Measurements from ENCODE around the gene KIF11.
"Not testable (repeated sequence)": the region's sequence is repeated elsewhere in the genome, so short reads cannot be mapped to it uniquely, and the experiment has no call there.

The KIF11 gene

DNA sequence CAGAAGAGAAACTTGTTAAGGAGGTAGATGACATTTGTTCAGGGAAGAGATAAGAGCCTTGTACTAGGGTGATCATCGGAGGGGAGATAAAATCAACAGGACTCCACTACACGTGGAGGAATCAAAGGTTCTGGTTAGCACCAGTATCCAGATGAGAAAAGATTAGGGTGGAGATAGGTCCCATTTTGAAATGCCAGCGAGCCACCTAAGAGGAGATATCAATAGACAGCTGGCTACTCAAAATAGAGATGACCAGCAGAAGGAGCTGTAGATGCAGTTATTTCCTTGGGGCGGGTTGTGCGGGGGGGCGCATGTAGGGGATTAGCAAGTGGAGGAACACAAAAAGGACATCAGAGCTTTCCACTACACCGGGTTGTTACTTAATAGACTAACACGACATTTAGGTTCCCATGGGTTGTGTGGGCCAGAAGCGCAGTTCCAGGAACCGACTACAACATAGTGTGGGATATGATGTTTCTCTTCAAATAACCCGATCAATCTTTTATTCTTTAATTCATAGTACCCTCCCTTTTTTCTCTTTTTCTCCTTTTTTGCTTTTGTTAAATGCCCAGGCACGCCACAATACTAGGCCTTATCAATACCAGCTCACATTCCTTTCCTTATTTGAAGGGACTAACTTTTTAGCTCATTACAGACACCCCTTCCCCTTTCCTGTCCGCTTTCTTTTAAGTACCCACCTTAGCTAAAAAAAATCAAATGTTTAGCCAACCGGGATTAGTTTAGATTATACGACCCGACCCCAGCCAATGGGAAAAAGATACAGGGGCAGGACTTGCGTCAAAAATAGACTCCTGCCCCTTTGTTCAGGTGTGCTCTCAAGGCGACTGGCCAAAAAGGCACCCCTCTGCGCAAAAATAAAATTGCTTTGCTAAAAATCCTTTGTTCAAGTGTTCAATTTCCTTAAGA is 2.0 kb upstream of the KIF11 start:
- DNase-seq (ENCODE audit: low spot score): no peak

DNA sequence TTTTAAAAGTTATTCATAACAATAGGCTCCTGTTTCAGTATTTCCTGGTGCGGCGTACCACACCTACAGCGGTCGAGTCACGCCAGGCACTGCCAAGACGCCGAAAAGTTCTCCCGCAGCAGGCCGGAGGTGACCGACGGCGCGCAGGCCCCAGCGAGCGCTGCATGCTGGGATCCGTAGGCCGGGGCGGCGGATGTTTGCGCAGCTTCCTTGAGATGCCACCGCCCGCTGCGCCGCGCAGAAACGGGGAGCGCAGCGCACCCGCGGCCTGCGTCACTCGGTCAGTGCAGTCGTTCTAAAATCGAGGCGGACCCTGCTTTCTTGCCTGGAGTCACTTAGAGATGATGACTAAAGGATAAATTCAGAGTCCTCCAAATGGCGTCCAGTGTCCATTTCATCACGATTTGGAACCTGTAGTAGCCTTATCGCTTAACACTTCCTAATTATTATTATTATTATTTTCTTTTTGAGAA is 1.3 kb upstream of the KIF11 start:
- peak; percentile 82 for DNase-seq (ENCODE audit: low spot score)

DNA sequence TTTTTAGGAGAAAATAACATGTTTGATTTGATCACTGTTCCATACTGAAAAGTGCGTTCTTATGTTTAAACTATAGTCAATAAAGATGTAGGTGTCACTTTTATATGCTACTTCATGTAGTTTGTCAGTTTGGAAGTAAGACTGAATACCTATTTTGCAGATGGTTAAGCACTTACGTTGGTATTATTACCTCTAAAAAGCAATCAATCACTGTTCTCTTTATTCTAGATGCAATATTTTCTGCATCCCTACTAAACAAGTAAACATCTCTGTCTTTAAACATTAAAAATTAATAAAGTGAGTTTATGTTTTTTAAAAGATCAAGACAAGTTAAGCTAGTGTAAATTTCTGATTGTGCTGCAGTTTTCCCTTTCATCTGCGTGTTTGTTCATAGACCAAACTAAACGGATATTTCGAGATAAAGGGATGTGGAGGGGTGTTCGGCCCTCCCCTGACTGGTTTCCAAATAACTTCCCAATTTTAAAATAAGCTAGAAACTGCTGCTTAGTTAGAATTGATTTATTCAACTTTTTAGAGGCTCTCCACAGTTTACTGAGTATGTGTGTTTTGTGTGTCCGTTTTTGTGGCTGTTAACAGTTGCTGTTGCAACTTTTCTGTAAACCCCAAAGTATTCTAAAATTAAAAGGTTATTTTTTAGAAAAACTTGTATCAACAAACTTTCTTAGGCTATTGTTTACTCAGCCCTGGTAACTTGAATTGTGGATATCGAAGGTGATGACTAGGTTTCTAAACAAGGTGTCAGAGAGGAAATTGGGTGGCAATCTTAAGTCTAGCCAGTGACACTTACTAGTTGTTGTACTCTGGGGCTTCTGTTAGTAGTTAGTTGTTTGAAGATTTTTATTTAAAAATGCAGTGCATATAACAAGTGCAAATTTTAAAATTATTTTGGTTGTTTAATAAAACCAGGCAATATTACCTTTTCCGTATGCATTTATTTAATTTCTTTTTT is 974 bp downstream of the KIF11 start:
- DNase-seq (ENCODE audit: low spot score): no peak

DNA sequence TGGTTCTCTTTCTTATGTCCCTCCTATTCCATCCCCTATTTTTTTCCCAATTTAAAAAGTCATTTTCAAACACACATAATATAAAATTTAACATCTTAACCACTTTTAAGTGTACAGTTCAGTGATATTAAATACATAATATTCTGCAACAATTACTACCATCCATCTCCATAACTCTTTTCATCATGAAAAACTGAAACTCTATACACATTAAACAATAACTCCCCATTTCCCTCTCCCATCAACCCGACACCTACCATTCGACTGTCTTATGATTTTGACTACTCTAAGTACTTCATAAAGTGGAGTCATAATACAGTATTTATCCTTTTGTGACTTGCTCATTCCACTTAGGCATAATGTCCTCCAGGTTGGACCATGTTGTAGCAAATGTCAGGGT is 2.6 kb downstream of the KIF11 start:
- no peak for DNase-seq (ENCODE audit: low spot score)

DNA sequence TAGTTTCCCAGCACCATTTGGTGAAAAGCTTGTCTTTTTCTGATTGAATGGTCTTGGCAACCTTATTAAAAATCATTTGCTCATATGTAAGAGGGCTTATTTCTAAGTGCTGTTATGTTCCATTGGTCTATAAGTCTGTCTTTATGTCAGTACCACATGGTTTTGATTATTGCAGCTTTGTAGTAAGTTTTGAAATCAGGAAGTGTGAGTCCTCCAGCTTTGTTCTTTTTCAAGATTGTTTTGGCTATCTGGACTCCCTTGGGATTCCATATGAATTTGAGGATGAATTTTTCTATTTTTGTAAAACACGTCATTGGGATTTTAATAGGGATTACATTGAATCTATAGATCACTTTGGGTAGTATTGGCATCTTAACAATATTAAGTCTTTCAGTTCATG is 5.4 kb downstream of the KIF11 start:
- no peak for DNase-seq (ENCODE audit: low spot score)

DNA sequence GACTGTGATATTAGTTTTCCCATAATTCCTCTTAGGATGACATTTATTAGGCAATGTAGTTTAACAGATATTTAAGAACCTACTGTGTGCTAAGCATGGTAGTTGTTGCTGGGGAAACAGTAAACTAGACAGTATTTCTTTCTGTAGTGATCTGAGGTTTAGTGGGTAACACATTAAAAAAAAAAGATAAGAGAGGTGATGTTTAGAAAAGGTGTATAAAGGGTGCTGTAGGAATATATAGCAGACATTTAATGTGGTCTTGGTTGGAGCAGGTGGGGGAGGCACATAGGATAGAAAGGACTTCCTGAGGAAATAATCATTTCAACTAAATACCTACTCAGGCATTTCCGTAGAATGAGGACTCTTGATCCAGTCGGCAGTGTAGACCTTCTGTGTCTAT is 11.9 kb downstream of the KIF11 start:
- no peak for DNase-seq (ENCODE audit: low spot score)

DNA sequence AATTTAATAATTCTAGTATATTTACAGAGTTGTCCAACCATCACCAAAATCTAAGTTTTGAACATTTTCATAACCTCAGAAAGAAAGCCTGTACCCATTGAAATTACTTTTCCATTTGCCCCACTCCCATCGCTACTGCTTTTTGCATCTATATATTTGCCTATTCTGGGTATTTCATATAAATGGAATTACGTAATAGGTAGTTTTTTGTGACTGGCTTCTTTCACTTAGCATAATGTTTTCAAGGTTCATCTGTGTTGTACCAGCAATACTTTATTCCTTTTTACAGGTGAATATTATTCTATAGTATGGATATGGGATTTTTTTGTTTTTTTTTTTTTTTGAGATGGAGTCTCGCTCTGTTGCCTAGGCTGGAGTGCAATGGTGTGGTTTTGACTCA is 22.6 kb downstream of the KIF11 start:
- no peak for DNase-seq (ENCODE audit: low spot score)

DNA sequence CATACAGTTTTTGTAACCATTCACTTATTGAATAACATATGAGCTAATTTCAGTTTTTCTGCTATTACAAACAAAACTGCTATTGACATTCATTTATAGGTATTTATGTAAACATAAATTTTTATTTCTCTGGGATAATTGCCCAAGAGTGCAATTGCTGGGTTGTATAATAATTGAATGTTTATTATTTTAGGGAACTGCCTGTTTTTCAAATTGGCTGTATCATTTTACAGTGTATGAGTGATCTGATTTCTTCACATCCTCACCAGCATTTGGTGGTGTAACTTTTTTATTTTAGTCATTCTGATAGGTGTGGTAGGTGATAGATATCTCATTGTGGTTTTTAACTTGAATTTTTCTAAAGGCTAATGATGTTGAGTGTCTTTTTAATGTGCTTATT is 26.4 kb downstream of the KIF11 start:
- DNase-seq (ENCODE audit: low spot score): no peak

DNA sequence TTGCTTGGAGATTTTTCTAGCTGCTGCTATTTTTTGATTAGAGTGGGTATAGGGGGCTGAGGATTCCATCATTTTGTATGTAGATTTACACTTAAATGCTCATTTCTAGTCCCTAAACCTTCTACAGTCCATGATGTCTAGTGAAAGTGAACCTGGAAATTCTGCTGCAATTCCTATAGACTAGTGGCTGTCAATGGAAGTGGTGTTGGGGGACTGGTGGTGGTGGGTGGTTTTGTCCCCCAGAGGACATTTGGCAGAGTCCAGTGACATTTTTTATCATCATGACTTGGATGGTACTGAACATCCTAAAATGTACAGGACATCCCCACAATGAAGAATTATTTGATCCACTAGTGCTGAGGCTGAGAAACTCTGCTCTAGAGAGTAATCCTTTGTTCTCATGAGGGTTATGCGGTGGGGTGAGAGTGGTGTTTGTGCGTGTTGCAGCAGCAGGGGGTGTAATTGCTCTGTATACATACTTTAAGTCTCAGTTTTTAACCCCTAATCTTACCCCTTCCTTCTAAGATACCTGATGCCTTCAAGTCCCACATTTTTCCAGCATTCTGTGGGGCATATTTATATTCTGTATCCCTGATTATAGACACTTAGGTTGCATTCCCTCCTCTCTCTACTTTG is 35.0 kb downstream of the KIF11 start:
- no peak for DNase-seq (ENCODE audit: low spot score)

DNA sequence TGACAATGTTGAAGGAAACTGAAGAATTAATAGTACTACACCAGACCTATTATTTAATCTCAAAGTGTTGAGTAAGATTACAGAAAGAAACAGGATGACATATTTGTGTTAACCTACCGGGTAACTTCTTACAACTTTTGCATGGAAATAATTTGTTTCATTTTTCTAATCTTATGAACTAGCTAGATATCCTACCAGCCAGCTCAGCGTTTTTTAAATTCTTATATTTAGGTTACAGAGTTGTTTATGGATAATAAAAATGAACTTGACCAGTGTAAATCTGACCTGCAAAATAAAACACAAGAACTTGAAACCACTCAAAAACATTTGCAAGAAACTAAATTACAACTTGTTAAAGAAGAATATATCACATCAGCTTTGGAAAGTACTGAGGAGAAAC is 37.0 kb downstream of the KIF11 start:
- no peak for DNase-seq (ENCODE audit: low spot score)

DNA sequence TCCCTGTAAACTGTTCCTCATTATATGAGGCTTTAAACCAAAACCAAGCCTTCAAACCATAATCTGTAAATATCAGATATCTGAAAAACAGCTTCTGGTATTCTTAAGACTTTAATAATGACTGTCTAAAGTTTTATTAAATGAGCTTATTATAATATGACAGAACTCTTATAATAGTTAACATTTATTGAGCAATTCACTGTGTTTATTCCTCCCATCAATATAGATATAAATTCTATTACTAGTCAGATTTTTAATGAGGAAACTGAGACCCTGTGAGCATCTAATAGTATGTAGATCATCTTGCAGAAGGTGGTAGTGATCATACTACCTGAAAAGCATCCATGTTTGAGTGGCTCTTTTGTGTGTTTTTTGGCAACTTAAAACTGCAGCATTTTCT is 45.1 kb downstream of the KIF11 start:
- no peak for DNase-seq (ENCODE audit: low spot score)

DNA sequence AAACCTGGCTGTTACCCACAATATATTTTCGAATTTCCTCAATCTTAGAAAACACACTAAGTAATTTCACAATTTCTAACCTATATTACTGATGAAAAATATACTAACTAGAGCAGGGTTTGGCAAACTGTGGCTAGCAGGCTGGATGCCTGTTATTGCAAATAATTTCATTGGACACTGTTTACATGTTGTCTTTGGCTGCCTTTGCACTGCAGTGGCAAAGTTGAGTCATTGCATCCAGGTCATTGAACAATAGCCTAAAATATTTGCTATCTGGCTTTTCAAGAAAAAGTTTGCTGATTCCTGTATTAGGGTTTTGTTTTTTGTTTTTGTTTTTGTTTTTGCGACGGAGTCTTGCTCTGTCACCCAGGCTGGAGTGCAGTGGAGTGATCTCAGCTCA is 47.2 kb downstream of the KIF11 start:
- DNase-seq (ENCODE audit: low spot score): peak; percentile 10

DNA sequence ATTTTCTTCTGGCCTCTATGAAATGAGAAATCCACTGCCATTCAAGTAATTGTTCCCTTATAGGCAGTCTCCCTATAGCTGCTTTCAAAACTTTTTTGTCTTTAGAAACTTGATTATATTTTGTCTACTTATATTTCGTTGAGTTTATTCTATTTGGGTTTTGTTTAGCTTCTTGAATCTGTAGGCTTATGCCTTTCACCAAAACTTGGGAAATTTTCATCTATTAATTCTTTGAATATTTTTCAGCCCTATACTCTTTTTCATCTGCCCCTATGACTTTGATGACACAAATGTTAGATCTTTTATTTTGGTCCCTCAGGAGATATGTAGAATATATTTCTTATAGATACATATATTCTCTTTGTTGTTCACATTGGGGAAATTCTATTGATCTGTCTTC is 48.6 kb downstream of the KIF11 start:
- no peak for DNase-seq (ENCODE audit: low spot score)

DNA sequence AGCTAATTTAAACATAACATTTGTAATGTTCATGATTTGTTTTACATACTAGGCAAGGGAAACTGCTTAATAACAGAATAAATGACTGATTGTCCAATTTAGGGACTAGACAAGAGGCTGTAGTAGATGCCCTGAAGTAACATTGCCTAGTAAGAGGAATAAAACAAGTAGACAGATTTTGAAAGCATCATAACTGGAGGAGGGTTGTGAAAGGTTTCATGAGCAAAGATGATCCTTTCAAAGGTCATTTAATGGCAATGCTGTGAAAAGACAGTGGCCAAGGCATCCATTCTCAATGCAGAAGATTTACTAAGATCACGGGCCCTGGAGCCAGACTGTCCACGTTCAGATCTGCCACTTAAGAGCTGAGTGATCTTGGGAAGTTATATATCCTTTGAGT is 52.0 kb downstream of the KIF11 start:
- DNase-seq (ENCODE audit: low spot score): no peak

DNA sequence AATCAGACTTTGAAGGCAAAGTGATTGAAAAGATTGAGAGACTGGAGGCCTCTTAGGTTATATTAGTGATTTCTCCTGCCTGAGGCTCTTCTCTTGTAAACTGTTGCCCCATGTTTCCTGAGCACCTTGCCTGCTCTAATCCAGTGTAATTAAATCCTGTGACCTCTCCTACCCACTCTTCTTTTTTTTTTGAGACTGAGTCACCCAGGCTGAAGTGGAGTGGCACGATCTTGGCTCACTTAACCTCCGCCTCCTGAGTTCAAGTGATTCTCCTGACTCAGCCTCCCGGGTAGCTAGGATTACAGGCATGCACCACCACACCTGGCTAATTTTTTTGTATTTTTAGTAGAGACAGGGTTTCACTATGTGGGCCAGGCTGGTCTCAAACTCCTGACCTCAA is 57.9 kb downstream of the KIF11 start:
- DNase-seq (ENCODE audit: low spot score): not testable (repeated sequence)

DNA sequence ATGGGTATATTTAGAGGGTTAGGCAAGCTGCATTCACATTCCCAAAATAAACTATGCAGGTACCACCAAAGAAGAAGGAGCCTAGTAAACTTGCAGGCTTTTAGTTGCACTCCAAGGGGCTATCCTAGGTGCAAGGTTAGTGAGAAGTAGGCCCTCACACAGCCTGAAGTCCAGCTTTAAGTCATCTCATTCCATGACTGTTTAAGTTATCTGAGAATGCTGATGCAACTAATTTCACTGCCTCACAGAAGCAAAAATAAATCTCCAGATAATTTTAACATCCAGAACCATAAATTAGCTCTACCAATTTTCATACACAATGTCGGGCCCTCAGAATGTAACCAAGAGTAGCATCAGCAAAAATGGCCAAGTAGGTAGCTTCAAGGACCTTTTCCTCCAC is 62.5 kb downstream of the KIF11 start:
- DNase-seq (ENCODE audit: low spot score): no peak

DNA sequence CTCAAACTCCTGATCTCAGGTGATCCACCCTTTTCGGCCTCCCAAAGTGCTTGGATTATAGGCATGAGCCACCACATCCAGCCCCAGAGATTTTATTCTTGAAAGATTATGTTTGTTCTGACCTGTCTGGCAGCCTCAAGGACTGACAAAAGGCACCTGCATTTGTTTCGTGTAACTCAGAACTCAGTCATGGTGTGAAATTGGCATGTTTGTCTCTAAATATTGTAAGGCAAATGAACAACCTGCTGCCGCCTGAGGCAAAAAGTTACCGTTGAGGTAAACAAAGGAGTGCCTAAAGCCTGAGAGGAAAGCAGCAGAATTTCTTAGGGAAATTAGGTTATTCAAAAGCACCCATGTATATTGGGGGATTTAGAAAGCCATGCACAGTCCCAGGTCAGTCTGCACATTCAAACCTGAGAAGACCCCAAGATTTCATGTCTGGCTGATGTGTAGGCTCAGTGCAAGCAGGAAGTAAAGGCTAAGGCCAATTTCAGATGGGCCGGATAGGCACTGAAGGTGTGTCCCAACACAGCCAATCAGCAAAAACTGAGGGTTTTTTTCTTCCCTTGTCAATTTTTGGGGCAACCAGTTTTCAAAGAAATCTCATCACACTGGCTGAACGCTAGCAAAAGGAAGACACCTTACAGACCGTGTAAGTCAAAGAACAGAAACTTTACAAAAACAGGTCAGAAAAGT is 63.5 kb downstream of the KIF11 start:
- DNase-seq (ENCODE audit: low spot score): no peak

DNA sequence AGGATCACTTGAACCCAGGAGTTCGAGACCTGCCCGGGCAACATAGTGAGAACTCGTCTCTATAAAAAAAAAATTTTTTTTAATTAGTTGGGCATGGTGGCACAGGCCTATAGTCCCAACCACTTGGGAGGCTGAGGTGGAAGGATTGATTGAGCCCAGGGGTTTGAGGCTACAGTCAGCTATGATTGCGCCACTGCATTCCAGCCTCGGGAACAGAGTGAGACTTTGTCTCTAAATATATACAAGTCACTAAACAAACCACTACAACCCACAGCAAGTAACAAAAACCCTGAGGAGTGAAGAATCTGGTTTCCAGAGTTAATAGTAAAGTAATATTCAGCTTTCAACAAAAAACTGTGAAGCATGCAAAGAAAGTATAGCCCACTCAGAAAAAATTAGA is 64.1 kb downstream of the KIF11 start:
- DNase-seq (ENCODE audit: low spot score): no peak

DNA sequence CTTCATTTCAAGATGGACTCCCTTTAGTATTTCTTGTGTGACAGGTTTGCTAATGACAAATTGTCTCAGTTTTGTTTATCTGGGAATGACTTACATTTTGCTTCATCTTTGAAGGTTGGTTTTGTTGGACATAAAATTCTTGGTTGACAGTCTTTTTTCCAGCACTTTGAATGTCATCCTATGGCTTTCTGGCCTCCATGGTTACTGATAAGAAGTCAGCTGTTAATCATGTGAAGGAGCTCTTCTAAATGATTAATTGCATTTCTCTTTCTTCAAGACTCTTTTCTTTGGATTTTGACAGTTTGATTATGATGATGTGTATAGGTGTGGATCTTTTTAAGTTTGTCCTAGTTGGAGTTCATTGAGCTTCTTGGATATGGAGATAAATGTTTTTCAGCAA is 69.9 kb downstream of the KIF11 start:
- no peak for DNase-seq (ENCODE audit: low spot score)

DNA sequence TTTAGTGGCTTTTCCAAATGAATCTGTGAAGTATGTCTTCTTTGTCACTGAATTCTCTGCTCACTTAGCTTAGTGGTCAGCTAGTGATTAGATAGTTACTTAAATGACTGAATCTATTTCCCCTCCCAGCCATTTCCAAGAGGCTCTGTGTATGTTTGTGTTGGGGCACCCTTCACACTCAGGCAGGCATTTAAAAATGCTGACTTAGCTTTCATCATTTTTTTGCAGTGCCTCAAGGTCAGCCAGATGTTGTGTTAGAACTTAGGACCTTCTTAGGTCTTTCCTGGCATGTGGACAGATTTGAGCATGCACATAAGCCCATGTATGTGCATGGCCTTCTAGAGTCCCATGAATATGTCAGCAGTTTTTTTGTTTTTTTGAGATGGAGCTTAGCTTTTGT is 71.4 kb downstream of the KIF11 start:
- DNase-seq (ENCODE audit: low spot score): no peak

DNA sequence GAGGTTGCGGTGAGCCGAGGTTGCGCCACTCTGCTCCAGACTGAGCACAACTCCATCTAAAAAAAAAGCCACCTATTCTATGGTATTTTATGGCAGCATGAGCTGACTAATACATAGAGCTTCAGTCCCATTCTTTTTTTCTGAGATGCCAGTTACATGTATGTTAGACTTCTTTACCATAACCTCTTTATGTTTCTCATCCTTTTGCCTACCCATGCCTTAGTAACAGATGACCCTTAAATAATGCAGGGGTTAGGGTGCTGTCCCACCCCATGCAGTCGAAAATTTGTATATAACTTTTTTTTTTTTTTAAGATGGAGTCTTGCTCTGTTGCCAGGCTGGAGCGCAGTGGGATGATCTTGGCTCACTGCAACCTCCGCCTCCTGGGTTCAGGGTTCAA is 74.1 kb downstream of the KIF11 start:
- DNase-seq (ENCODE audit: low spot score): no peak

DNA sequence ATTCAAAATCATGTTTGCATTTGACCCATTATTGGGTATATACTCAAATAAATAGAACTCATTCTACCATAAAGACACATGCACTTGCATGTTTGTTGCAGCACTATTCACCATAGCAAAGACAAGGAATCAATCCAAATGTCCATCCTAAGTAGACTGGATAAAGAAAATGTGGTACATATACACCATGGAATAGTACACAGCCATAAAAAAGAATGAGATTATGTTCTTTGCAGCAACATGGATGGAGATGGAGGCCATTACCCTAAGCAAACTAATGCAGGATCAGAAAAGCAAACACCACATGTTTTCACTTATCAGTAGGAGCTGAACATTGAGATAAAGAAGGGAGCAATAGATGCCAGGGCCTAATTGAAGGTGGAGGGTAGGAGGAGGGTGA is 84.8 kb downstream of the KIF11 start:
- DNase-seq (ENCODE audit: low spot score): no peak
